ENCODE data around the gene AACS. TPM values are rescaled to one million over a fixed set of nuclear protein-coding genes. Genes with fewer than 3 reads are reported as not detected.
"Not testable (repeated sequence)": the region's sequence is repeated elsewhere in the genome, so short reads cannot be mapped to it uniquely, and the experiment has no call there.

AACS gene
- polyA plus RNA-seq, 2 donors, result 24.3 to 26.9 TPM

- peaks cover 18 to 56% of the 10 kb centered on the region in 2 donors for H3K36me3 ChIP-seq (ENCODE audit: control insufficient read depth in 2 of 2, insufficient read depth in 2 of 2, low read length in 1 of 2)
- H3K27ac ChIP-seq (ENCODE audit: low read depth in 2 of 2, low read length in 1 of 2); H3K27me3 ChIP-seq (ENCODE audit: control insufficient read depth in 1 of 2, insufficient read depth in 2 of 2, low read length in 2 of 2); H3K9me3 ChIP-seq (ENCODE audit: control insufficient read depth in 2 of 2, insufficient read depth in 1 of 2, low read depth in 1 of 2, low read length in 1 of 2); H3K4me3 ChIP-seq (ENCODE audit: low read depth in 1 of 2, low read length in 2 of 2); H3K4me1 ChIP-seq (ENCODE audit: control insufficient read depth in 2 of 2, insufficient read depth in 2 of 2, low read length in 1 of 2): not testable (repeated sequence)
- WGBS, 2 donors, result 76 to 79% methylated on average over 6 of the region's 6 CpGs
Observed at GRCh38 chr12:125088199-125088598, 23.0 kb downstream of the AACS start.

DNA sequence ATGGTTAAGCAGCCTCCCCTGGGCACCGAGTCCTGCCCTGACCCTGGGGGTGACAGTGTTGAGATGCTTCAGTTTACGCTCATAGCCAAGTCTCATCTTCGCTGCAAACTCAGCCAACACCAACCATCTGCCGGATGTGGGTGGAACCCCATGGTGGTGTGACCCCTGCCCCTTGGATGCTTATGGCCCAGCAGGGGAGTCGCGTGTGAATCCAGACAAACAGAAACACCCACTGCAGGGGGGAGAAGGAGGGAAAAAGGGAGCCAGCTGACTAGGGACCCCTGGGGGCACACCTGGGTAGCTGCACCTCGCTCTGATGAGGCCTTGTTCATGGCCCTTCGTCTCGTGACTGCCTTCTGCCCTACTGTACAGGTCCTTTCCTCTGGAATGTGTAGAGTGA is 23.8 kb downstream of the AACS start:
- Histone ChIP-seq H3K4me1 (ENCODE audit: control insufficient read depth in 2 of 2, insufficient read depth in 2 of 2, low read length in 1 of 2) (peaks cover 5 to 16% of the 10 kb centered on the region in 2 donors), H3K27ac (ENCODE audit: low read depth in 2 of 2, low read length in 1 of 2) (no peak overlapping the region), H3K36me3 (ENCODE audit: control insufficient read depth in 2 of 2, insufficient read depth in 2 of 2, low read length in 1 of 2) (peaks cover 18 to 64% of the 10 kb centered on the region in 2 donors), H3K4me3 (ENCODE audit: low read depth in 1 of 2, low read length in 2 of 2) (no peak overlapping the region), H3K27me3 (ENCODE audit: control insufficient read depth in 1 of 2, insufficient read depth in 2 of 2, low read length in 2 of 2) (no peaks in the 10 kb centered on the region), H3K9me3 (ENCODE audit: control insufficient read depth in 2 of 2, insufficient read depth in 1 of 2, low read depth in 1 of 2, low read length in 1 of 2) (peaks cover 0 to 2% of the 10 kb centered on the region in 2 donors)
- 95% methylated on average over 9 of the region's 9 CpGs for WGBS, 2 donors

DNA sequence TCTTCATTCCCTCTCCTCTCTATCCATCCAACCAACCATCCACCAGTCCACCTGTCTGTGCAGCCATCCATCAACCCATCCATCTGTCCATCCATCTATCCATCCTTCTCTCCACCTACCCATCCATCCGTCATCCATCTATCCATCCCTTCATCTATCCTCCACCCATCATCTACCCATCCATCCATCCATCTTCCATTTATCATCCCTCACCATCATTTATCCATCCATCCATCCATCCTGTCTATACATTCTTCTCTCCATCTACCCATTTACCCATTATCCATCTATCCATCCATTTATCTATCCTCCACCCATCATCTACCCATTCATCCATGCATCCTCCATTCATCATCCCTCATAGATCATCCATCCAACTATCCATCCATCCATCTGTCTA is 24.4 kb downstream of the AACS start:
- Histone ChIP-seq H3K36me3 (ENCODE audit: control insufficient read depth in 2 of 2, insufficient read depth in 2 of 2, low read length in 1 of 2) (peaks cover 18 to 68% of the 10 kb centered on the region in 2 donors), H3K4me1 (ENCODE audit: control insufficient read depth in 2 of 2, insufficient read depth in 2 of 2, low read length in 1 of 2) (peaks cover 9 to 20% of the 10 kb centered on the region in 2 donors), H3K4me3 (ENCODE audit: low read depth in 1 of 2, low read length in 2 of 2) (no peak overlapping the region), H3K27ac (ENCODE audit: low read depth in 2 of 2, low read length in 1 of 2) (no peak overlapping the region), H3K9me3 (ENCODE audit: control insufficient read depth in 2 of 2, insufficient read depth in 1 of 2, low read depth in 1 of 2, low read length in 1 of 2) (peaks cover 0 to 2% of the 10 kb centered on the region in 2 donors), H3K27me3 (ENCODE audit: control insufficient read depth in 1 of 2, insufficient read depth in 2 of 2, low read length in 2 of 2) (no peaks in the 10 kb centered on the region)
- 98 to 100% methylated on average over 1 of the region's 1 CpG for WGBS, 2 donors

GRCh38 chr12:125090437-125090836 is 25.2 kb downstream of the AACS start:
- Histone ChIP-seq H3K4me3 (ENCODE audit: low read depth in 1 of 2, low read length in 2 of 2) (no peak overlapping the region), H3K9me3 (ENCODE audit: control insufficient read depth in 2 of 2, insufficient read depth in 1 of 2, low read depth in 1 of 2, low read length in 1 of 2) (peaks cover 0 to 2% of the 10 kb centered on the region in 2 donors), H3K36me3 (ENCODE audit: control insufficient read depth in 2 of 2, insufficient read depth in 2 of 2, low read length in 1 of 2) (peaks cover 14 to 65% of the 10 kb centered on the region in 2 donors), H3K4me1 (ENCODE audit: control insufficient read depth in 2 of 2, insufficient read depth in 2 of 2, low read length in 1 of 2) (peaks cover 11 to 23% of the 10 kb centered on the region in 2 donors), H3K27ac (ENCODE audit: low read depth in 2 of 2, low read length in 1 of 2) (no peak overlapping the region), H3K27me3 (ENCODE audit: control insufficient read depth in 1 of 2, insufficient read depth in 2 of 2, low read length in 2 of 2) (no peaks in the 10 kb centered on the region)
- WGBS, 2 donors, result 95 to 96% methylated on average over 3 of the region's 3 CpGs

DNA sequence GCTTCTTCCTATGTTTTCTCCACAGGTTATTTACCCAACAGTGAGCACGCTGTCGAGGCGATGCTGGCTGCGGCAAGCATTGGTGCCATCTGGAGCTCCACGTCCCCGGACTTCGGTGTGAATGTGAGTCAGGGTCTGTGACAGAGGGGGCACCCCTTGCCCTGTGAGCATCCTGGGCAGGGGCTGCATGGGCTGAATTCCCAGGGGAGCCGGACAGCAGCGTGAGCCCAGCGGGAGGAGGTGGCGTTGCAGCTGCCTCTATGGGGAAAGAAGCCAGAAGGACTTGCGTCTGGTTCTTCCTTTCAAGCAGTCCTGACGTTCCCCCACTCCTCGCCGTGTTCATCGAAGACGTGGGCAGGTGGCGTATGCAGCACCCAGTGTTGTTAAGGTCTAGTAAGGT is 26.2 kb downstream of the AACS start:
- WGBS, 2 donors, result 96 to 97% methylated on average over 18 of the region's 18 CpGs
- Histone ChIP-seq H3K27me3 (ENCODE audit: control insufficient read depth in 1 of 2, insufficient read depth in 2 of 2, low read length in 2 of 2) (no peaks in the 10 kb centered on the region), H3K27ac (ENCODE audit: low read depth in 2 of 2, low read length in 1 of 2) (peak overlapping the region in 1 of 2 donors; percentile 3), H3K4me1 (ENCODE audit: control insufficient read depth in 2 of 2, insufficient read depth in 2 of 2, low read length in 1 of 2) (peaks cover 11 to 23% of the 10 kb centered on the region in 2 donors), H3K9me3 (ENCODE audit: control insufficient read depth in 2 of 2, insufficient read depth in 1 of 2, low read depth in 1 of 2, low read length in 1 of 2) (peaks cover 0 to 2% of the 10 kb centered on the region in 2 donors), H3K36me3 (ENCODE audit: control insufficient read depth in 2 of 2, insufficient read depth in 2 of 2, low read length in 1 of 2) (peaks cover 11 to 64% of the 10 kb centered on the region in 2 donors), H3K4me3 (ENCODE audit: low read depth in 1 of 2, low read length in 2 of 2) (no peak overlapping the region)

DNA sequence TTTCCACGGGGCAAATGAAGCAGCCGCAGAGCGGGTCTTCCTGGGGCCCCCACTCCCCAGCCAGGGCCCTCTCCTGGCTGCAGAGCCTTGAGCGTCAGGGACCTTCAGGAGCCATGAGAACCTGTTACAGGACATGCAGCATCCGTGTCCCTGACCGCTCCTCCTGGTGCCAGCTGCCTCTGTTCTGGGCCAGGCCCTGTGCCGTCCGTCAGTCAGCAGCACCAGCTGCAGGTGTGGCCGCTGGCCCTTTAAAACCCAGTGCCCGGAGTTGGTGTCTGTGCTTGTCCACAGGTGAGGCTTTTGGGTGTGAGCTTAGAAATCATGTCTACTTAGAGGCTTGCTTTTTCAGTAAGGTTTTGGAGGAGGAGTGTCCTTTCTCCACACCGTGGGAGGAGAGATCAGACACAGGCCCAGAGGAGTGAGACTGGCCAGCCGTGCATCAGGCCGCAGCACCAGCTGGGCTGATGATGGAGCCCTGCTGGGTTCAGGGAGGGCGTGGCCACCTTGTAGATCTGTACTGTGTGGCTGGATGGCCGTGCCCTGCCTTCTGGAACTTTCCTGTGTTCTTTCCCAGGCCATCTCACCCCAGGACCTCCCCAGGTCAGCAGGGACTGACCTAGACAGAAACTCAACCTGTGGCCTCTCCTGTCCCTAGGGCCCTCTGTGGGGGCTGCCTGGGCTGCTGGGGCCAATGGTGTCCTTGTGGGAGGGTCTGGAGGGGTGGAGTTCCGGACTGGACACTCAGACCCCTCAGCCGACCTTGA is 27.1 kb downstream of the AACS start:
- Histone ChIP-seq H3K9me3 (ENCODE audit: control insufficient read depth in 2 of 2, insufficient read depth in 1 of 2, low read depth in 1 of 2, low read length in 1 of 2) (peaks cover 0 to 2% of the 10 kb centered on the region in 2 donors), H3K4me1 (ENCODE audit: control insufficient read depth in 2 of 2, insufficient read depth in 2 of 2, low read length in 1 of 2) (peaks cover 11 to 23% of the 10 kb centered on the region in 2 donors), H3K27me3 (ENCODE audit: control insufficient read depth in 1 of 2, insufficient read depth in 2 of 2, low read length in 2 of 2) (no peaks in the 10 kb centered on the region), H3K4me3 (ENCODE audit: low read depth in 1 of 2, low read length in 2 of 2) (no peak overlapping the region), H3K36me3 (ENCODE audit: control insufficient read depth in 2 of 2, insufficient read depth in 2 of 2, low read length in 1 of 2) (peaks cover 5 to 56% of the 10 kb centered on the region in 2 donors), H3K27ac (ENCODE audit: low read depth in 2 of 2, low read length in 1 of 2) (peak overlapping the region; percentile 94 to 98)
- WGBS, 2 donors, result 72 to 76% methylated on average over 17 of the region's 17 CpGs

GRCh38 chr12:125092872-125093680 is 27.8 kb downstream of the AACS start:
- H3K9me3 ChIP-seq (ENCODE audit: control insufficient read depth in 2 of 2, insufficient read depth in 1 of 2, low read depth in 1 of 2, low read length in 1 of 2), result peaks cover 0 to 2% of the 10 kb centered on the region in 2 donors
- H3K27me3 ChIP-seq (ENCODE audit: control insufficient read depth in 1 of 2, insufficient read depth in 2 of 2, low read length in 2 of 2), result no peaks in the 10 kb centered on the region
- H3K4me1 ChIP-seq (ENCODE audit: control insufficient read depth in 2 of 2, insufficient read depth in 2 of 2, low read length in 1 of 2), result peaks cover 11 to 23% of the 10 kb centered on the region in 2 donors
- H3K36me3 ChIP-seq (ENCODE audit: control insufficient read depth in 2 of 2, insufficient read depth in 2 of 2, low read length in 1 of 2), result peaks cover 5 to 50% of the 10 kb centered on the region in 2 donors
- WGBS, 2 donors, result 59% methylated on average over 19 of the region's 19 CpGs
- no peak overlapping the region for H3K4me3 ChIP-seq (ENCODE audit: low read depth in 1 of 2, low read length in 2 of 2)
- peak overlapping the region; percentile 94 to 98 for H3K27ac ChIP-seq (ENCODE audit: low read depth in 2 of 2, low read length in 1 of 2)

- peaks cover 11 to 23% of the 10 kb centered on the region in 2 donors for H3K4me1 ChIP-seq (ENCODE audit: control insufficient read depth in 2 of 2, insufficient read depth in 2 of 2, low read length in 1 of 2)
- WGBS, 2 donors, result 87 to 91% methylated on average over 26 of the region's 26 CpGs
- H3K27ac ChIP-seq (ENCODE audit: low read depth in 2 of 2, low read length in 1 of 2), result peak overlapping the region; percentile 94 to 98
- peaks cover 5 to 47% of the 10 kb centered on the region in 2 donors for H3K36me3 ChIP-seq (ENCODE audit: control insufficient read depth in 2 of 2, insufficient read depth in 2 of 2, low read length in 1 of 2)
- H3K4me3 ChIP-seq (ENCODE audit: low read depth in 1 of 2, low read length in 2 of 2), result no peak overlapping the region
- peaks cover 0 to 2% of the 10 kb centered on the region in 2 donors for H3K9me3 ChIP-seq (ENCODE audit: control insufficient read depth in 2 of 2, insufficient read depth in 1 of 2, low read depth in 1 of 2, low read length in 1 of 2)
- no peaks in the 10 kb centered on the region for H3K27me3 ChIP-seq (ENCODE audit: control insufficient read depth in 1 of 2, insufficient read depth in 2 of 2, low read length in 2 of 2)
Observed at GRCh38 chr12:125093681-125094330, 28.6 kb downstream of the AACS start.

GRCh38 chr12:125096894-125097293 is 31.7 kb downstream of the AACS start:
- peaks cover 14 to 28% of the 10 kb centered on the region in 2 donors for H3K4me1 ChIP-seq (ENCODE audit: control insufficient read depth in 2 of 2, insufficient read depth in 2 of 2, low read length in 1 of 2)
- 94% methylated on average over 7 of the region's 7 CpGs for WGBS, 2 donors
- H3K4me3 ChIP-seq (ENCODE audit: low read depth in 1 of 2, low read length in 2 of 2), result no peak overlapping the region
- H3K27me3 ChIP-seq (ENCODE audit: control insufficient read depth in 1 of 2, insufficient read depth in 2 of 2, low read length in 2 of 2), result no peaks in the 10 kb centered on the region
- H3K9me3 ChIP-seq (ENCODE audit: control insufficient read depth in 2 of 2, insufficient read depth in 1 of 2, low read depth in 1 of 2, low read length in 1 of 2), result peaks cover 0 to 2% of the 10 kb centered on the region in 2 donors
- no peak overlapping the region for H3K27ac ChIP-seq (ENCODE audit: low read depth in 2 of 2, low read length in 1 of 2)
- peaks cover 0 to 26% of the 10 kb centered on the region in 2 donors for H3K36me3 ChIP-seq (ENCODE audit: control insufficient read depth in 2 of 2, insufficient read depth in 2 of 2, low read length in 1 of 2)

All from esophagus (tissue), 2 donors.